Coronary artery (tissue), 2 donors: ENCODE results near the gene MT1H.

Experiments used
- DNase-seq: peaks from one replicate; pipeline ENCODE4 v3.0.0-alpha.2; 2017; ENCODE audit warnings: low spot score
- H3K27ac ChIP-seq, 2 donors: fragments of 200-600 bp; sonication (generic); one replicate each; pipeline ENCODE4 v1.5.1; 2016 to 2019
- H3K4me3 ChIP-seq: fragments of 200-600 bp; sonication (generic); 2 replicates; pipeline ENCODE4 v1.5.1; 2016; ENCODE audit warnings: mild to moderate bottlenecking, moderate library complexity
- CTCF ChIP-seq: fragments of 200-600 bp; sonication (generic); IDR thresholded peaks from one replicate; pipeline ENCODE4 v1.5.1; 2019; ENCODE audit warnings: antibody characterized with exemption

MT1H gene

GRCh38 chr16:56683424-56684172, 14.0 kb downstream of the MT1H start:
- H3K4me3 ChIP-seq: peak overlapping the region; percentile 77

GRCh38 chr16:56684256-56684925, 14.8 kb downstream of the MT1H start:
- no peak for DNase-seq
- no peak for TF ChIP-seq CTCF
- Histone ChIP-seq H3K4me3 (peak overlapping the region; percentile 77), H3K27ac (peak overlapping the region; percentile 74 to 83)

More at GRCh38 chr16:56683424-56684172, 14.0 kb downstream of the MT1H start:
- peak overlapping the region; percentile 71 to 83 for H3K27ac ChIP-seq
- no peak for TF ChIP-seq CTCF
- DNase-seq: no peak

GRCh38 chr16:56684926-56685590, 15.4 kb downstream of the MT1H start:
- peak overlapping the region; percentile 74 to 83 for H3K27ac ChIP-seq
- H3K4me3 ChIP-seq: peak overlapping the region; percentile 77
- TF ChIP-seq CTCF: no peak
- DNase-seq: no peak

GRCh38 chr16:56686758-56687157, 17.1 kb downstream of the MT1H start:
- no peak for TF ChIP-seq CTCF
- H3K27ac ChIP-seq: no peak overlapping the region
- no peak for DNase-seq

GRCh38 chr16:56688762-56689161, 19.1 kb downstream of the MT1H start:
- no peak for DNase-seq
- H3K27ac ChIP-seq: no peak overlapping the region
- H3K4me3 ChIP-seq: no peak overlapping the region
- TF ChIP-seq CTCF: no peak

More at GRCh38 chr16:56686758-56687157, 17.1 kb downstream of the MT1H start:
- no peak overlapping the region for H3K4me3 ChIP-seq

- no peak for DNase-seq
- H3K27ac ChIP-seq: no peak overlapping the region
- no peak overlapping the region for H3K4me3 ChIP-seq
- no peak for TF ChIP-seq CTCF
Measured at GRCh38 chr16:56689171-56689570, 19.6 kb downstream of the MT1H start.
